ENCODE results near the gene SASH1. TPM values are rescaled to one million over a fixed set of nuclear protein-coding genes. Genes with fewer than 3 reads are reported as not detected.

SASH1 gene
- total and polyA plus RNA-seq, 9 of the 15 experiments (the other 6 are each of a cell fraction or from before 2014, with no cell fraction given): 0.35 to 3.5 (median 1.6) TPM

GRCh38 chr6:148566664-148567350 lies 224.2 kb downstream of the SASH1 start:
- intact Hi-C loops (cut with micrococcal nuclease) (no loop called here), in situ Hi-C loops (cut with MboI) (loop anchor here (25.0 kb wide), 1 partner anchor 870 kb away; no protein-coding TSS in a partner anchor)
- H2AFZ ChIP-seq (ENCODE audit: low read depth, low read length): no peak overlapping the region
- no peak overlapping the region for H3K4me3 ChIP-seq
- no peaks in the 10 kb centered on the region for H3K4me1 ChIP-seq (replicated peaks in 1 of 2; ENCODE audit: control insufficient read depth in 2 of 2, insufficient read depth in 2 of 2, low read length in 2 of 2)
- no peak for FAIRE-seq
- no peaks in the 10 kb centered on the region for H3K36me3 ChIP-seq (ENCODE audit: control insufficient read depth, insufficient read depth, low read length)
- no peaks in the 10 kb centered on the region for H3K9me1 ChIP-seq (ENCODE audit: control insufficient read depth, insufficient read depth, low read length)
- WGBS (ENCODE audit: insufficient coverage, low coverage, missing lambda C conversion rate): 0% methylated on average over 3 of the region's 3 CpGs
- BruUV-seq (replicated peaks): no TSS peak
- peaks cover 24 to 42% of the 10 kb centered on the region in 2 experiments; a peak in 4 of 5 replicates for H3K27me3 ChIP-seq (ENCODE audit: control insufficient read depth in 2 of 2, insufficient read depth in 2 of 2, low read length in 2 of 2)
- H3K79me2 ChIP-seq (ENCODE audit: control insufficient read depth, insufficient read depth, low read length): no peaks in the 10 kb centered on the region
- no peak overlapping the region for H3K27ac ChIP-seq (ENCODE audit: extremely low read depth, low read depth, low read length)
- H3K9ac ChIP-seq (ENCODE audit: insufficient read depth in 1 of 2, low read depth in 2 of 2, low read length in 2 of 2): no peak overlapping the region
- ChIA-PET POLR2A (no interaction called here), CTCF (ENCODE audit: low intra/inter-chr PET ratio) (no interaction called here)
- ATAC-seq: no peak
- no peaks in the 10 kb centered on the region for H4K20me1 ChIP-seq (replicated peaks; ENCODE audit: control insufficient read depth, insufficient read depth, low read length)
- no peak for DNase-seq (ENCODE audit: extremely low read depth in 1 of 4, low spot score in 3 of 4)
- H3K4me2 ChIP-seq (ENCODE audit: insufficient read depth, low read length): no peak overlapping the region
- no peak for TF ChIP-seq XRCC4 (IDR thresholded peaks at IDR 0.05; ENCODE audit: extremely low read depth, insufficient read depth, insufficient read length)
- TF ChIP-seq POLR3G (IDR thresholded peaks at IDR 0.05; ENCODE audit: extremely low read depth, insufficient read length, insufficient replicate concordance): no peak
- peak; percentile 83 for TF ChIP-seq ZNF512 (tag; IDR thresholded peaks at IDR 0.05)
- TF ChIP-seq ZNF133 (CRISPR knock-in tag; IDR thresholded peaks at IDR 0.05): no peak
- H3K9me3 ChIP-seq (replicated peaks; ENCODE audit: control insufficient read depth, insufficient read depth, low read depth, low read length): no peaks in the 10 kb centered on the region
